Left ventricle myocardium superior (tissue), 1 donor: Measurements from ENCODE around the gene RNF121. TPM values are rescaled to one million over a fixed set of nuclear protein-coding genes. Genes with fewer than 3 reads are reported as not detected.

Experiments
- ATAC-seq: fragments of 200-7000 bp; cut with Tn5 transposase; one replicate; pipeline ENCODE4 v1.9.1; 2020; ENCODE audit warnings: mild to moderate bottlenecking, moderate library complexity
- DNase-seq: peaks from one replicate; pipeline ENCODE4 v3.0.0-alpha.2; 2020
- intact Hi-C: fragments of 100-400 bp; cut with micrococcal nuclease; formaldehyde crosslinking; loops from one replicate; pipeline ENCODE4 v1.11.0; 2022
- total RNA-seq: library from RNA; stranded (reverse); fragmentation: NEBNext Ultra II Directional; extraction: Animal tissue kit (Norgen Biotek cat#: 25700); gene quantifications from one replicate; pipeline ENCODE4 v1.2.1, GENCODE V29; 2021
- donor health status: DM: no; HTN: yes; CAD: no; lungs with severe emphysema.

Gene RNF121
- total RNA-seq, 1 donor from 2014 or later, result 21.1 TPM

GRCh38 chr11:72001834-72002591, 73.2 kb downstream of the RNF121 start:
- intact Hi-C loops, result no loop called here
- no peak for ATAC-seq

GRCh38 chr11:72002841-72003775, 74.3 kb downstream of the RNF121 start:
- DNase-seq, result no peak
- no peak for ATAC-seq
- intact Hi-C loops, result no loop called here

More at GRCh38 chr11:72001834-72002591, 73.2 kb downstream of the RNF121 start:
- DNase-seq, result no peak

GRCh38 chr11:72003776-72004171, 74.9 kb downstream of the RNF121 start:
- intact Hi-C loops, result no loop called here
- DNase-seq, result no peak
- no peak for ATAC-seq

GRCh38 chr11:72004515-72005346, 75.9 kb downstream of the RNF121 start:
- DNase-seq, result no peak
- no peak for ATAC-seq
- intact Hi-C loops, result no loop called here

- no peak for DNase-seq
- no peak for ATAC-seq
- intact Hi-C loops, result no loop called here
These were observed 76.8 kb downstream of the RNF121 start for GRCh38 chr11:72005347-72006260.

- ATAC-seq (no peak), DNase-seq (no peak)
- intact Hi-C loops, result no loop called here
These were observed 77.7 kb downstream of the RNF121 start for GRCh38 chr11:72006309-72007088.

- intact Hi-C loops, result no loop called here
These were observed 78.2 kb downstream of the RNF121 start for GRCh38 chr11:72007089-72007476.

GRCh38 chr11:72007587-72007986, 78.7 kb downstream of the RNF121 start:
- no peak for ATAC-seq
- no peak for DNase-seq
- intact Hi-C loops, result no loop called here

More at GRCh38 chr11:72007089-72007476, 78.2 kb downstream of the RNF121 start:
- ATAC-seq, result no peak
- no peak for DNase-seq

GRCh38 chr11:72008728-72009127, 79.9 kb downstream of the RNF121 start:
- intact Hi-C loops, result no loop called here

GRCh38 chr11:72009156-72009555, 80.3 kb downstream of the RNF121 start:
- intact Hi-C loops, result no loop called here
- ATAC-seq, result no peak
- DNase-seq, result no peak

More at GRCh38 chr11:72008728-72009127, 79.9 kb downstream of the RNF121 start:
- no peak for DNase-seq
- no peak for ATAC-seq

GRCh38 chr11:72010529-72011233, 81.8 kb downstream of the RNF121 start:
- DNase-seq (peak; percentile 55), ATAC-seq (peak; percentile 36)
- intact Hi-C loops, result no loop called here

- ATAC-seq (no peak), DNase-seq (no peak)
- intact Hi-C loops, result no loop called here
These were observed 83.3 kb downstream of the RNF121 start for GRCh38 chr11:72012091-72012630.

GRCh38 chr11:72012897-72013721, 84.3 kb downstream of the RNF121 start:
- peak; percentile 85 for DNase-seq

GRCh38 chr11:72013765-72014711, 85.2 kb downstream of the RNF121 start:
- intact Hi-C loops, result no loop called here
- ATAC-seq (no peak), DNase-seq (no peak)

More at GRCh38 chr11:72012897-72013721, 84.3 kb downstream of the RNF121 start:
- intact Hi-C loops, result no loop called here
- peak; percentile 89 for ATAC-seq
